VCaP (cell line): Measurements from ENCODE around the gene KMT2D.

Experiments
- H3K27ac ChIP-seq: fragments of 450-650 bp; 2 replicates; pipeline ENCODE4 v1.5.1; 2017
- TF ChIP-seq, protein P1 (sequence below): fragments of 450-650 bp; conservative IDR thresholded peaks from 2 replicates; pipeline ENCODE4 v1.5.1; 2017; ENCODE audit warnings: mild to moderate bottlenecking, moderate library complexity

Gene KMT2D

GRCh38 chr12:49055978-49056754 is 4.4 kb downstream of the KMT2D start:
- H3K27ac ChIP-seq: peak overlapping the region; percentile 99
- TF ChIP-seq, protein P1, sequence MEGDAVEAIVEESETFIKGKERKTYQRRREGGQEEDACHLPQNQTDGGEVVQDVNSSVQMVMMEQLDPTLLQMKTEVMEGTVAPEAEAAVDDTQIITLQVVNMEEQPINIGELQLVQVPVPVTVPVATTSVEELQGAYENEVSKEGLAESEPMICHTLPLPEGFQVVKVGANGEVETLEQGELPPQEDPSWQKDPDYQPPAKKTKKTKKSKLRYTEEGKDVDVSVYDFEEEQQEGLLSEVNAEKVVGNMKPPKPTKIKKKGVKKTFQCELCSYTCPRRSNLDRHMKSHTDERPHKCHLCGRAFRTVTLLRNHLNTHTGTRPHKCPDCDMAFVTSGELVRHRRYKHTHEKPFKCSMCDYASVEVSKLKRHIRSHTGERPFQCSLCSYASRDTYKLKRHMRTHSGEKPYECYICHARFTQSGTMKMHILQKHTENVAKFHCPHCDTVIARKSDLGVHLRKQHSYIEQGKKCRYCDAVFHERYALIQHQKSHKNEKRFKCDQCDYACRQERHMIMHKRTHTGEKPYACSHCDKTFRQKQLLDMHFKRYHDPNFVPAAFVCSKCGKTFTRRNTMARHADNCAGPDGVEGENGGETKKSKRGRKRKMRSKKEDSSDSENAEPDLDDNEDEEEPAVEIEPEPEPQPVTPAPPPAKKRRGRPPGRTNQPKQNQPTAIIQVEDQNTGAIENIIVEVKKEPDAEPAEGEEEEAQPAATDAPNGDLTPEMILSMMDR: no peak

- peak overlapping the region; percentile 99 for H3K27ac ChIP-seq
- TF ChIP-seq, protein P1: no peak
Measured at GRCh38 chr12:49055092-49055491, 5.5 kb downstream of the KMT2D start.

DNA sequence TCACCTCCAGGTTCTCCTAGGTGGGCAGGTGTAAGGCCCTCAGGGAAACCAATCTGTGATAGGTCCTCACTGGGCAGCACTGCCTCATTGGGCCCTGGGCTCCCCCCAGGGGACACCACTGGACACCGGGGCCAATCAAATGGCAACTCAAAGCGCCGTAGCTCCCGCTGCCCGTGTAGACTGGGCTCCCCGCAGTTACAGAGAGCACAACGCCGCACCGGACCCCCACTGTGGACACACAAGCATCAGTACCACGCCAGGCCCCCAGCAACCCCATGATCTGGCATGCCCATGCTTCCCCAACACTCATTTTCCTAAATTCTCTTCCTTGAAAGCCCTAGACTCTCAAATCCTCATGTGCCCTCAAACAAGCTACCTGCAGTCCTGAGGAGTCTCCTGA is 6.1 kb downstream of the KMT2D start:
- peak overlapping the region; percentile 99 for H3K27ac ChIP-seq
- TF ChIP-seq, protein P1: no peak

DNA sequence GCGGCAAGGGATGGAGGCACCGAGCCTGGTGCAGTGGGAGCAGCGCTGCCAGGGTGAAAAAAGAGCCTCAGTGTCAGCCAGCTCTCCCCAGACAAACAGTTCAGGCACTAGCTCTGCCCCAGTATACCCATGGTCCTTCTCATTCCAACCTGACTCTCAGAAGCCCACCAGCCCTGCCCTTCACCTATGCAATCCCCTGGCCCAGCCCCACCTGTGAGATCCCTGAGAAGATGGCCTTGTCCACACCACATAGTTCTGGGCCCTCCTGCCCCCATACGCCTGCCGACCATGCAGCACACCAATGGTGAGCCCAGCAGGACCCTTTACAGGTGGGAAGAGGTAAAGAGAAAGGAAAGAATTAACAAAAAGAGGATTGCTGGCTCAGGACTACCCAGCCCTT is 6.5 kb downstream of the KMT2D start:
- TF ChIP-seq, protein P1: no peak
- H3K27ac ChIP-seq: peak overlapping the region; percentile 99

- no peak overlapping the region for H3K27ac ChIP-seq
- TF ChIP-seq, protein P1: no peak
Measured at GRCh38 chr12:49052451-49053208, 8.0 kb downstream of the KMT2D start.

DNA sequence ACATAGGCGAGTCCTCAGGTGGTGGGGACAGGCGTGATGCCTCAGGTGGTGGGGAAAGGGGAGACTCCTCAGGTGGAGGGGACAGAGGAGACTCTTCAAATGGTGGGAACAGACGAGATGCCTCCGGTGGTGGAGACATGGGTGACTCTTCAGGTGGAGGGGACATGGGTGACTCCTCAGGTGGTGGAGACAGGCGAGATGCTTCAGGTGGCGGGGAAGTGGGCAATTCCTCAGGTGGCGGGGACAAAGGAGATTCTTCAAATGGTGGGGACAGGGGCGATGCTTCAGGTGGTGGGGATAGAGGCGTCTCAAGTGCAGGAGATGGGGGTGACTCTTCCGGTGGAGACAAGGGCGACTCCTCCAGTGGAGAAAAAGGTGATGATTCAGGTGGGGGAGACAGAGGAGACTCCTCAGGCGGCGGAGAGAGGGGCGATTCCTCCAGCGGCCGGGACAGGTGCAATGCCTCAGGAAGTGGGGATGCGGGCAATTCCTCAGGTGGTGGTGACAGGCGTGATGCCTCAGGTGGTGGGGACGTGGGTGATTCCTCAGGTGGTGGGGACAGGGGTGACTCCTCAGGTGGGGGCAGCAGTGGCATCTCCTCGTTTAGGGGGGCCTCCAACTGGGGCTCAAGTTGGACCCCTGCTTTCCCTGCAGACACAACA is 8.7 kb downstream of the KMT2D start:
- TF ChIP-seq, protein P1: no peak
- no peak overlapping the region for H3K27ac ChIP-seq

DNA sequence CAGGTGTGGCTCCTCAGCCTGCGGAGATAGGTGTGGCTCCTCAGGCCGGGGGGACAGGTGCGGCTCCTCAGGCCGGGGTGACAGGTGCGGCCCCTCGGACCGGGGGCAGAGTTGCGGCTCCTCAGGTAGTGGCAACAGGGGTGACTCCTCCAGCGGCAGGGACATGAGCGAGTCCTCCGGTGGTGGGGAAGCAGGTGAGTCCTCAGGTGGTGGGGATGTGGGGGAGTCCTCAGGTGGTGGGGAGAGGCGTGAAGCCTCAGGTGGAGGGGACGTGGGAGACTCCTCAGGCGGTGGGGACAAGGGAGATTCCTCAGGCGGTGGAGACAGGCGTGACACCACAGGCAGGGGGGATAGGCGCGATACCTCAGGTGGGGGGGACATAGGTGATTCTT is 9.2 kb downstream of the KMT2D start:
- TF ChIP-seq, protein P1: no peak
- no peak overlapping the region for H3K27ac ChIP-seq
